Keratinocyte (primary cell): ENCODE results near the gene HERC2. TPM values are rescaled to one million over a fixed set of nuclear protein-coding genes. Genes with fewer than 3 reads are reported as not detected.

Experiments used
- DNase-seq: peaks from one replicate; pipeline ENCODE4 v3.0.0-alpha.2; 2011; ENCODE audit warnings: low read depth, missing footprints, low spot score
- FAIRE-seq: peaks from 2 replicates; lab custom pipeline; 2011; peaks lifted over from hg19 to GRCh38; lab: Jason Lieb, UNC
- H2AFZ ChIP-seq: 2 replicates; pipeline ENCODE4 v1.6.0; 2012; ENCODE audit warnings: low read length, control low read depth, inconsistent platforms; ENCODE audit not compliant: control insufficient read depth
- H3K27ac ChIP-seq: 2 replicates; pipeline ENCODE4 v1.5.1; 2011; ENCODE audit warnings: low read length; ENCODE audit not compliant: control insufficient read depth, insufficient read depth
- H3K27me3 ChIP-seq: 3 replicates; pipeline ENCODE4 v1.6.0; 2011; ENCODE audit warnings: low read length; ENCODE audit not compliant: control insufficient read depth, insufficient read depth; ENCODE audit errors: extremely low read depth
- H3K36me3 ChIP-seq, 2 experiments: 2 replicates in 1 of 2; 3 replicates in 1 of 2; pipeline ENCODE4 v1.5.1; 2011; ENCODE audit warnings: low read length in 2 of 2, mild to moderate bottlenecking in 1 of 2; ENCODE audit not compliant: control insufficient read depth in 2 of 2, insufficient read depth in 2 of 2; ENCODE audit errors: extremely low read depth in 1 of 2
- H3K4me1 ChIP-seq: 3 replicates; pipeline ENCODE4 v1.5.1; 2011; ENCODE audit warnings: low read length; ENCODE audit not compliant: control insufficient read depth, insufficient read depth; ENCODE audit errors: extremely low read depth
- H3K4me2 ChIP-seq: 3 replicates; pipeline ENCODE4 v1.6.0; 2011; ENCODE audit warnings: low read depth, low read length; ENCODE audit not compliant: control insufficient read depth, insufficient read depth; ENCODE audit errors: extremely low read depth
- H3K4me3 ChIP-seq, 3 experiments: fragments of 200-600 bp in 1 of 3; sonication (generic) in 1 of 3; 2 replicates in 2 of 3; 3 replicates in 1 of 3; pipeline ENCODE4 v1.5.1; 2011 to 2016; ENCODE audit warnings: low read length in 3 of 3, mild to moderate bottlenecking in 3 of 3, control low read depth in 2 of 3, inconsistent platforms in 1 of 3, low read depth in 1 of 3, mixed read lengths in 1 of 3, mixed run types in 1 of 3, moderate library complexity in 1 of 3; ENCODE audit not compliant: control insufficient read depth in 2 of 3, insufficient read depth in 2 of 3; ENCODE audit errors: extremely low read depth in 1 of 3
- H3K79me2 ChIP-seq: 2 replicates; pipeline ENCODE4 v1.6.0; 2012; ENCODE audit warnings: low read length; ENCODE audit not compliant: control insufficient read depth, insufficient read depth
- H3K9ac ChIP-seq: 3 replicates; pipeline ENCODE4 v1.6.0; 2011; ENCODE audit warnings: low read length; ENCODE audit not compliant: control insufficient read depth, insufficient read depth; ENCODE audit errors: extremely low read depth
- H3K9me1 ChIP-seq: 3 replicates; pipeline ENCODE4 v1.6.0; 2011; ENCODE audit warnings: low read length; ENCODE audit not compliant: control insufficient read depth, insufficient read depth; ENCODE audit errors: extremely low read depth
- H3K9me3 ChIP-seq: 2 replicates; pipeline ENCODE4 v1.5.1; 2012; ENCODE audit warnings: low read depth, low read length; ENCODE audit not compliant: control insufficient read depth
- H4K20me1 ChIP-seq: 3 replicates; pipeline ENCODE4 v1.6.0; 2011; ENCODE audit warnings: low read length; ENCODE audit not compliant: control insufficient read depth, insufficient read depth; ENCODE audit errors: extremely low read depth
- CTCF ChIP-seq, 3 experiments: IDR thresholded peaks in 1 of 3; conservative IDR thresholded peaks in 1 of 3; optimal IDR thresholded peaks in 1 of 3; 2 replicates in 2 of 3; 3 replicates in 1 of 3; pipeline versions ENCODE3 to v1.5.1; 2011; ENCODE audit warnings: low read length in 3 of 3, mild to moderate bottlenecking in 3 of 3, moderate library complexity in 2 of 3, control low read depth in 1 of 3, inconsistent platforms in 1 of 3; ENCODE audit not compliant: insufficient read depth in 2 of 3; ENCODE audit errors: extremely low read depth in 1 of 3
- EZH2 ChIP-seq: IDR thresholded peaks from one replicate; pipeline ENCODE4 v1.6.1; 2012; ENCODE audit warnings: inconsistent platforms, mild to moderate bottlenecking, low read length, moderate library complexity
- dilution Hi-C: fragments of 300-500 bp; cut with MboI; formaldehyde crosslinking; loops from one replicate; pipeline ENCODE4 v1.7.0; 2020; ENCODE audit warnings: low sequenced_read_pairs; ENCODE audit not compliant: extremely low pct_ligation_motif_present
- polyA plus RNA-seq, 5 experiments: library from polyadenylated mRNA; depleted of rRNA in 3 of 5; stranded (reverse) in 3 of 5; stranded (forward) in 1 of 5; unstranded in 1 of 5; fragments of >200 nt; gene quantifications; 1 replicate in 1 of 5; 2 replicates in 3 of 5; 3 replicates in 1 of 5; pipeline versions ENCODE4 v1.2.1 to v1.2.3, GENCODE V29; 2011 to 2012; ENCODE audit warnings: missing spikeins in 2 of 5, low read depth in 1 of 5, low replicate concordance in 1 of 5

HERC2 gene
- polyA plus RNA-seq, 1 donor (not counting 4 experiments of a cell fraction or from before 2014, with no cell fraction given), result 12.4 TPM

- dilution Hi-C loops, result no loop called here
- no peaks in the 10 kb centered on the region for H3K9me1 ChIP-seq
- H3K4me3 ChIP-seq, result peak overlapping the region; percentile 27 to 50 (median 32)
- peaks cover 2% of the 10 kb centered on the region for H3K4me1 ChIP-seq
- DNase-seq (no peak), FAIRE-seq (no peak)
- H2AFZ ChIP-seq, result peak overlapping the region; percentile 46
- H3K9me3 ChIP-seq, result no peaks in the 10 kb centered on the region
- no peak overlapping the region for H3K27ac ChIP-seq
- H3K36me3 ChIP-seq, result peaks cover 0 to 2% of the 10 kb centered on the region in 2 experiments
- H3K79me2 ChIP-seq, result no peaks in the 10 kb centered on the region
- H3K9ac ChIP-seq, result no peak overlapping the region
- H4K20me1 ChIP-seq, result no peaks in the 10 kb centered on the region
- peaks cover 26% of the 10 kb centered on the region for H3K27me3 ChIP-seq
- H3K4me2 ChIP-seq, result peak overlapping the region; percentile 50
- no peak for TF ChIP-seq EZH2
- no peak for TF ChIP-seq CTCF (optimal IDR thresholded peaks at IDR 0.05 in 1 of 3, IDR thresholded peaks at IDR 0.05 in 1 of 3, conservative IDR thresholded peaks at IDR 0.05 in 1 of 3; ENCODE audit: extremely low read depth in 1 of 3, insufficient read depth in 2 of 3, low read length in 3 of 3)
Measured at GRCh38 chr15:28106294-28107110, 215.5 kb downstream of the HERC2 start.

DNA sequence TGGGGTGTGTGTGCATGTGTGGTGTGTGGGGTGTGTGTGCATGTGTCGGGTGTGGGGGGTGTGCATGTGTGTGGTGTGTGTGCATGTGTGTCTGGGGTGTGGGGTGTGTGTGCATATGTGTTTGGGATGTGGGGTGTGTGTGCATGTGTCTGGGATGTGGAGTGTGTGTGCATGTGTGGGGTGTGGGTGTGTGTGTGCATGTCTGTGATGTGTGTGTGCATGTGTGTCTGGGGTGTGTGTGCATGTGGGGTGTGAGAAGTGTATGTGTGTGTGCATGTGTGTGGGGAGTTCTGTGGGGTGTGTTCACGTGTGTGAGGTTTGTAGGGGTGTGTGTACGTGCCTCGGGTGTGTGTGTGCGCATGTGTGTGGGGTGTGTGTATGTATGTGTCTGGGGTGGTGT is 216.2 kb downstream of the HERC2 start:
- Histone ChIP-seq H3K4me2 (no peak overlapping the region), H3K4me1 (peaks cover 2% of the 10 kb centered on the region), H3K27ac (no peak overlapping the region), H3K9me3 (no peaks in the 10 kb centered on the region), H3K36me3 (no peaks in the 10 kb centered on the region), H3K9me1 (no peaks in the 10 kb centered on the region), H3K27me3 (peaks cover 26% of the 10 kb centered on the region), H3K9ac (no peak overlapping the region), H3K79me2 (no peaks in the 10 kb centered on the region), H2AFZ (no peak overlapping the region), H4K20me1 (no peaks in the 10 kb centered on the region), H3K4me3 (no peak overlapping the region)
- dilution Hi-C loops, result no loop called here
- no peak for DNase-seq
- TF ChIP-seq EZH2 (no peak), CTCF (optimal IDR thresholded peaks at IDR 0.05 in 1 of 3, IDR thresholded peaks at IDR 0.05 in 1 of 3, conservative IDR thresholded peaks at IDR 0.05 in 1 of 3; ENCODE audit: extremely low read depth in 1 of 3, insufficient read depth in 2 of 3, low read length in 3 of 3) (no peak)
- FAIRE-seq, result no peak
